ENCODE data around the gene PRSS57. TPM values are rescaled to one million over a fixed set of nuclear protein-coding genes. Genes with fewer than 3 reads are reported as not detected.
A peak's percentile ranks its signal among the peaks of the same experiment; 100 is the strongest.

The PRSS57 gene
- total and polyA plus RNA-seq, 2 of the 13 experiments (the other 11 are each of a cell fraction or from before 2014, with no cell fraction given), result 0.12 TPM; not detected in 1

DNA sequence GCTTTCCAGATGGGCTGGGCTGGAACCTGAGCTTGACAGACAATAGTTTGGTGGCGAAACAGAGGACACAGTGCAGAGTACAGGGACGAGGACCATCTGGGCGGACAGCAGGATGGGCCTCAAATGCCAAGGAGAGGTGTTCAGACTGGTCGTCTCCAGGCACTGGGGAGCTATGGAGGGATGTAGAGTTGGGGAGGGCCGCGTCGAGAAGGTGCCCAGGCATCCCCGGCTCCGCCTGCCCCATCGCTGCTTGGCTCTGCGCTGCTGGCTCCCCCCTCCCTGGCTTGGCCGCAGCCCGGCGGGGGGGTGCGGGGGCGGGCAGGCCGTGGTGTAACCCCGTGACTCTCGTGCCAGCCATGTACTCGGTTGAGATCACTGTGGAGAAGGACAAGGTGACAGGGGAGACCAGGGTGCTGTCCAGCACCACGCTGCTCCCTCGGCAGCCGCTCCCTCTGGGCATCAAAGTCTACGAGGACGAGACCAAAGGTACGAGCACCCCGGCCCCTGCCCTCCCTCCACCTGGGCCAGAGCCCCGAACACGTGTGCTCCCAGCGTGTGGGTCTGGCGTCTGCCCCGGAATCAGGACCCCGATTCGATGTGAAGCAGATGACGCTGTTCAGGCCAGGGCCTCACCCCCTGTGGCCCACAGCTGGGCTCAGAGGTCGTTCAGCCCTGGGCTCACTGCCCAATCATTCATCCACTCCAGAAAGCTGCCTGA is 44.9 kb upstream of the PRSS57 start (continued):
- TF ChIP-seq, protein P1, sequence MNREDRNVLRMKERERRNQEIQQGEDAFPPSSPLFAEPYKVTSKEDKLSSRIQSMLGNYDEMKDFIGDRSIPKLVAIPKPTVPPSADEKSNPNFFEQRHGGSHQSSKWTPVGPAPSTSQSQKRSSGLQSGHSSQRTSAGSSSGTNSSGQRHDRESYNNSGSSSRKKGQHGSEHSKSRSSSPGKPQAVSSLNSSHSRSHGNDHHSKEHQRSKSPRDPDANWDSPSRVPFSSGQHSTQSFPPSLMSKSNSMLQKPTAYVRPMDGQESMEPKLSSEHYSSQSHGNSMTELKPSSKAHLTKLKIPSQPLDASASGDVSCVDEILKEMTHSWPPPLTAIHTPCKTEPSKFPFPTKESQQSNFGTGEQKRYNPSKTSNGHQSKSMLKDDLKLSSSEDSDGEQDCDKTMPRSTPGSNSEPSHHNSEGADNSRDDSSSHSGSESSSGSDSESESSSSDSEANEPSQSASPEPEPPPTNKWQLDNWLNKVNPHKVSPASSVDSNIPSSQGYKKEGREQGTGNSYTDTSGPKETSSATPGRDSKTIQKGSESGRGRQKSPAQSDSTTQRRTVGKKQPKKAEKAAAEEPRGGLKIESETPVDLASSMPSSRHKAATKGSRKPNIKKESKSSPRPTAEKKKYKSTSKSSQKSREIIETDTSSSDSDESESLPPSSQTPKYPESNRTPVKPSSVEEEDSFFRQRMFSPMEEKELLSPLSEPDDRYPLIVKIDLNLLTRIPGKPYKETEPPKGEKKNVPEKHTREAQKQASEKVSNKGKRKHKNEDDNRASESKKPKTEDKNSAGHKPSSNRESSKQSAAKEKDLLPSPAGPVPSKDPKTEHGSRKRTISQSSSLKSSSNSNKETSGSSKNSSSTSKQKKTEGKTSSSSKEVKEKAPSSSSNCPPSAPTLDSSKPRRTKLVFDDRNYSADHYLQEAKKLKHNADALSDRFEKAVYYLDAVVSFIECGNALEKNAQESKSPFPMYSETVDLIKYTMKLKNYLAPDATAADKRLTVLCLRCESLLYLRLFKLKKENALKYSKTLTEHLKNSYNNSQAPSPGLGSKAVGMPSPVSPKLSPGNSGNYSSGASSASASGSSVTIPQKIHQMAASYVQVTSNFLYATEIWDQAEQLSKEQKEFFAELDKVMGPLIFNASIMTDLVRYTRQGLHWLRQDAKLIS (CRISPR knock-in tag; IDR thresholded peaks at IDR 0.05), result no peak
- TF ChIP-seq, protein P2, sequence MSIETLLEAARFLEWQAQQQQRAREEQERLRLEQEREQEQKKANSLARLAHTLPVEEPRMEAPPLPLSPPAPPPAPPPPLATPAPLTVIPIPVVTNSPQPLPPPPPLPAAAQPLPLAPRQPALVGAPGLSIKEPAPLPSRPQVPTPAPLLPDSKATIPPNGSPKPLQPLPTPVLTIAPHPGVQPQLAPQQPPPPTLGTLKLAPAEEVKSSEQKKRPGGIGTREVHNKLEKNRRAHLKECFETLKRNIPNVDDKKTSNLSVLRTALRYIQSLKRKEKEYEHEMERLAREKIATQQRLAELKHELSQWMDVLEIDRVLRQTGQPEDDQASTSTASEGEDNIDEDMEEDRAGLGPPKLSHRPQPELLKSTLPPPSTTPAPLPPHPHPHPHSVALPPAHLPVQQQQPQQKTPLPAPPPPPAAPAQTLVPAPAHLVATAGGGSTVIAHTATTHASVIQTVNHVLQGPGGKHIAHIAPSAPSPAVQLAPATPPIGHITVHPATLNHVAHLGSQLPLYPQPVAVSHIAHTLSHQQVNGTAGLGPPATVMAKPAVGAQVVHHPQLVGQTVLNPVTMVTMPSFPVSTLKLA (IDR thresholded peaks at IDR 0.05), result peak; percentile 91
- no peak for TF ChIP-seq ZNF441 (CRISPR knock-in tag; IDR thresholded peaks at IDR 0.05; ENCODE audit: borderline replicate concordance)
- no peak for TF ChIP-seq ZNF564 (CRISPR knock-in tag; IDR thresholded peaks at IDR 0.05)
- TF ChIP-seq, protein P3, sequence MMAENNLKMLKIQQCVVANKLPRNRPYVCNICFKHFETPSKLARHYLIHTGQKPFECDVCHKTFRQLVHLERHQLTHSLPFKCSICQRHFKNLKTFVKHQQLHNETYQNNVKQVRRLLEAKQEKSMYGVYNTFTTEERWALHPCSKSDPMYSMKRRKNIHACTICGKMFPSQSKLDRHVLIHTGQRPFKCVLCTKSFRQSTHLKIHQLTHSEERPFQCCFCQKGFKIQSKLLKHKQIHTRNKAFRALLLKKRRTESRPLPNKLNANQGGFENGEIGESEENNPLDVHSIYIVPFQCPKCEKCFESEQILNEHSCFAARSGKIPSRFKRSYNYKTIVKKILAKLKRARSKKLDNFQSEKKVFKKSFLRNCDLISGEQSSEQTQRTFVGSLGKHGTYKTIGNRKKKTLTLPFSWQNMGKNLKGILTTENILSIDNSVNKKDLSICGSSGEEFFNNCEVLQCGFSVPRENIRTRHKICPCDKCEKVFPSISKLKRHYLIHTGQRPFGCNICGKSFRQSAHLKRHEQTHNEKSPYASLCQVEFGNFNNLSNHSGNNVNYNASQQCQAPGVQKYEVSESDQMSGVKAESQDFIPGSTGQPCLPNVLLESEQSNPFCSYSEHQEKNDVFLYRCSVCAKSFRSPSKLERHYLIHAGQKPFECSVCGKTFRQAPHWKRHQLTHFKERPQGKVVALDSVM (CRISPR knock-in tag; IDR thresholded peaks at IDR 0.05), result no peak
- TF ChIP-seq ZNF253 (CRISPR knock-in tag; IDR thresholded peaks at IDR 0.05; ENCODE audit: borderline replicate concordance), result peak; percentile 87; the same call in 1 of the 2 replicates
- no peak for TF ChIP-seq HCFC1 (IDR thresholded peaks at IDR 0.05; ENCODE audit: low read depth, low read length)
- TF ChIP-seq, protein P4, sequence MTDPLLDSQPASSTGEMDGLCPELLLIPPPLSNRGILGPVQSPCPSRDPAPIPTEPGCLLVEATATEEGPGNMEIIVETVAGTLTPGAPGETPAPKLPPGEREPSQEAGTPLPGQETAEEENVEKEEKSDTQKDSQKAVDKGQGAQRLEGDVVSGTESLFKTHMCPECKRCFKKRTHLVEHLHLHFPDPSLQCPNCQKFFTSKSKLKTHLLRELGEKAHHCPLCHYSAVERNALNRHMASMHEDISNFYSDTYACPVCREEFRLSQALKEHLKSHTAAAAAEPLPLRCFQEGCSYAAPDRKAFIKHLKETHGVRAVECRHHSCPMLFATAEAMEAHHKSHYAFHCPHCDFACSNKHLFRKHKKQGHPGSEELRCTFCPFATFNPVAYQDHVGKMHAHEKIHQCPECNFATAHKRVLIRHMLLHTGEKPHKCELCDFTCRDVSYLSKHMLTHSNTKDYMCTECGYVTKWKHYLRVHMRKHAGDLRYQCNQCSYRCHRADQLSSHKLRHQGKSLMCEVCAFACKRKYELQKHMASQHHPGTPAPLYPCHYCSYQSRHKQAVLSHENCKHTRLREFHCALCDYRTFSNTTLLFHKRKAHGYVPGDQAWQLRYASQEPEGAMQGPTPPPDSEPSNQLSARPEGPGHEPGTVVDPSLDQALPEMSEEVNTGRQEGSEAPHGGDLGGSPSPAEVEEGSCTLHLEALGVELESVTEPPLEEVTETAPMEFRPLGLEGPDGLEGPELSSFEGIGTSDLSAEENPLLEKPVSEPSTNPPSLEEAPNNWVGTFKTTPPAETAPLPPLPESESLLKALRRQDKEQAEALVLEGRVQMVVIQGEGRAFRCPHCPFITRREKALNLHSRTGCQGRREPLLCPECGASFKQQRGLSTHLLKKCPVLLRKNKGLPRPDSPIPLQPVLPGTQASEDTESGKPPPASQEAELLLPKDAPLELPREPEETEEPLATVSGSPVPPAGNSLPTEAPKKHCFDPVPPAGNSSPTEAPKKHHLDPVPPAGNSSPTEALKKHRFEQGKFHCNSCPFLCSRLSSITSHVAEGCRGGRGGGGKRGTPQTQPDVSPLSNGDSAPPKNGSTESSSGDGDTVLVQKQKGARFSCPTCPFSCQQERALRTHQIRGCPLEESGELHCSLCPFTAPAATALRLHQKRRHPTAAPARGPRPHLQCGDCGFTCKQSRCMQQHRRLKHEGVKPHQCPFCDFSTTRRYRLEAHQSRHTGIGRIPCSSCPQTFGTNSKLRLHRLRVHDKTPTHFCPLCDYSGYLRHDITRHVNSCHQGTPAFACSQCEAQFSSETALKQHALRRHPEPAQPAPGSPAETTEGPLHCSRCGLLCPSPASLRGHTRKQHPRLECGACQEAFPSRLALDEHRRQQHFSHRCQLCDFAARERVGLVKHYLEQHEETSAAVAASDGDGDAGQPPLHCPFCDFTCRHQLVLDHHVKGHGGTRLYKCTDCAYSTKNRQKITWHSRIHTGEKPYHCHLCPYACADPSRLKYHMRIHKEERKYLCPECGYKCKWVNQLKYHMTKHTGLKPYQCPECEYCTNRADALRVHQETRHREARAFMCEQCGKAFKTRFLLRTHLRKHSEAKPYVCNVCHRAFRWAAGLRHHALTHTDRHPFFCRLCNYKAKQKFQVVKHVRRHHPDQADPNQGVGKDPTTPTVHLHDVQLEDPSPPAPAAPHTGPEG (CRISPR knock-in tag; IDR thresholded peaks at IDR 0.05), result no peak
- TF ChIP-seq NR2F1 (CRISPR knock-in tag; IDR thresholded peaks at IDR 0.05), result peak; percentile 6 to 37; a peak in 1 of 4 replicates
- TF ChIP-seq ZC3H13 (CRISPR knock-in tag; IDR thresholded peaks at IDR 0.05), result peak; percentile 66; the same call in 1 of the 2 replicates
- TF ChIP-seq, protein P5, sequence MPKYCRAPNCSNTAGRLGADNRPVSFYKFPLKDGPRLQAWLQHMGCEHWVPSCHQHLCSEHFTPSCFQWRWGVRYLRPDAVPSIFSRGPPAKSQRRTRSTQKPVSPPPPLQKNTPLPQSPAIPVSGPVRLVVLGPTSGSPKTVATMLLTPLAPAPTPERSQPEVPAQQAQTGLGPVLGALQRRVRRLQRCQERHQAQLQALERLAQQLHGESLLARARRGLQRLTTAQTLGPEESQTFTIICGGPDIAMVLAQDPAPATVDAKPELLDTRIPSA (CRISPR knock-in tag; IDR thresholded peaks at IDR 0.05; ENCODE audit: borderline replicate concordance), result no peak

Data from HepG2 (cell line).